ENCODE data around the gene DNAJB14.
"Not testable (repeated sequence)": the region's sequence is repeated elsewhere in the genome, so short reads cannot be mapped to it uniquely, and the experiment has no call there.

The DNAJB14 gene

GRCh38 chr4:99958207-99958606, 11.8 kb upstream of the DNAJB14 start:
- in situ Hi-C loops (cut with MboI; ENCODE audit: low sequenced_read_pairs); H3K4me1 ChIP-seq; DNase-seq (ENCODE audit: low spot score in 2 of 2); H3K27me3 ChIP-seq (ENCODE audit: low read depth); H3K36me3 ChIP-seq (replicated peaks); H3K4me3 ChIP-seq; H3K9me3 ChIP-seq: not testable (repeated sequence)

- H3K4me1 ChIP-seq, result peaks cover 16% of the 10 kb centered on the region
- DNase-seq (ENCODE audit: low spot score in 2 of 2), result peak in 1 of 2 experiments; percentile 27
- peaks cover 24% of the 10 kb centered on the region for H3K36me3 ChIP-seq (replicated peaks)
- no peaks in the 10 kb centered on the region for H3K27me3 ChIP-seq (ENCODE audit: low read depth)
- in situ Hi-C loops (cut with MboI; ENCODE audit: low sequenced_read_pairs), result no loop called here
- no peaks in the 10 kb centered on the region for H3K9me3 ChIP-seq
- peak overlapping the region; percentile 75 for H3K4me3 ChIP-seq
Observed at GRCh38 chr4:99950913-99951254, 4.5 kb upstream of the DNAJB14 start.

GRCh38 chr4:99949999-99950912, 3.8 kb upstream of the DNAJB14 start, which contains the start of gene H2AZ1:
Gene H2AZ1 (minus strand): TSS chr4:99950275. CDS start chr4:99950170, 105 bp downstream.
- H3K27me3 ChIP-seq (ENCODE audit: low read depth), result no peaks in the 10 kb centered on the region
- no peaks in the 10 kb centered on the region for H3K9me3 ChIP-seq
- DNase-seq (ENCODE audit: low spot score in 2 of 2), result peak; percentile 94 to 99
- in situ Hi-C loops (cut with MboI; ENCODE audit: low sequenced_read_pairs), result no loop called here
- peak within 1 kb of the TSS; percentile 75 for H3K4me3 ChIP-seq
- peaks cover 18% of the 10 kb centered on the region for H3K4me1 ChIP-seq
- peaks cover 27% of the 10 kb centered on the region for H3K36me3 ChIP-seq (replicated peaks)

GRCh38 chr4:99949034-99949998, 2.9 kb upstream of the DNAJB14 start:
- in situ Hi-C loops (cut with MboI; ENCODE audit: low sequenced_read_pairs), result no loop called here
- peaks cover 31% of the 10 kb centered on the region for H3K36me3 ChIP-seq (replicated peaks)
- peak overlapping the region; percentile 75 for H3K4me3 ChIP-seq
- H3K27me3 ChIP-seq (ENCODE audit: low read depth), result no peaks in the 10 kb centered on the region
- H3K4me1 ChIP-seq, result peaks cover 24% of the 10 kb centered on the region
- no peaks in the 10 kb centered on the region for H3K9me3 ChIP-seq
- peak; percentile 97 for DNase-seq (ENCODE audit: low spot score in 2 of 2)

- H3K4me3 ChIP-seq, result peak overlapping the region; percentile 75; the same call in 1 of the 2 replicates
Observed at GRCh38 chr4:99947608-99948007, 1.2 kb upstream of the DNAJB14 start.

GRCh38 chr4:99947190-99947578, 766 bp upstream of the DNAJB14 start:
- DNase-seq (ENCODE audit: low spot score in 2 of 2), result no peak
- Histone ChIP-seq H3K4me3 (peak overlapping the region; percentile 75), H3K36me3 (replicated peaks) (peaks cover 31% of the 10 kb centered on the region), H3K27me3 (ENCODE audit: low read depth) (no peaks in the 10 kb centered on the region), H3K9me3 (0 out of 2 replicates have a peak, but pooled peaks cover 4% of the 10 kb centered on the region), H3K4me1 (peaks cover 35% of the 10 kb centered on the region)
- in situ Hi-C loops (cut with MboI; ENCODE audit: low sequenced_read_pairs), result no loop called here

More at GRCh38 chr4:99947608-99948007, 1.2 kb upstream of the DNAJB14 start:
- no peak for DNase-seq (ENCODE audit: low spot score in 2 of 2)
- in situ Hi-C loops (cut with MboI; ENCODE audit: low sequenced_read_pairs), result no loop called here
- 0 out of 2 replicates have a peak, but pooled peaks cover 4% of the 10 kb centered on the region for H3K9me3 ChIP-seq
- H3K4me1 ChIP-seq, result peaks cover 35% of the 10 kb centered on the region
- H3K36me3 ChIP-seq (replicated peaks), result peaks cover 31% of the 10 kb centered on the region
- H3K27me3 ChIP-seq (ENCODE audit: low read depth), result no peaks in the 10 kb centered on the region

- Histone ChIP-seq H3K4me3 (peak overlapping the region; percentile 75), H3K4me1 (peaks cover 35% of the 10 kb centered on the region), H3K9me3 (0 out of 2 replicates have a peak, but pooled peaks cover 4% of the 10 kb centered on the region), H3K36me3 (replicated peaks) (peaks cover 31% of the 10 kb centered on the region), H3K27me3 (ENCODE audit: low read depth) (no peaks in the 10 kb centered on the region)
- in situ Hi-C loops (cut with MboI; ENCODE audit: low sequenced_read_pairs), result no loop called here
- peak; percentile 14 to 48 for DNase-seq (ENCODE audit: low spot score in 2 of 2)
Observed at GRCh38 chr4:99945718-99946355, 581 bp downstream of the DNAJB14 start.

- H3K27me3 ChIP-seq (ENCODE audit: low read depth), result no peaks in the 10 kb centered on the region
- 0 out of 2 replicates have a peak, but pooled peaks cover 4% of the 10 kb centered on the region for H3K9me3 ChIP-seq
- no peak overlapping the region for H3K4me3 ChIP-seq
- H3K36me3 ChIP-seq (replicated peaks), result peaks cover 27% of the 10 kb centered on the region
- no peak for DNase-seq (ENCODE audit: low spot score in 2 of 2)
- peaks cover 35% of the 10 kb centered on the region for H3K4me1 ChIP-seq
- in situ Hi-C loops (cut with MboI; ENCODE audit: low sequenced_read_pairs), result no loop called here
Observed at GRCh38 chr4:99943904-99944437, 2.4 kb downstream of the DNAJB14 start.

GRCh38 chr4:99938243-99938753, 8.1 kb downstream of the DNAJB14 start:
- DNase-seq (ENCODE audit: low spot score in 2 of 2), result no peak
- Histone ChIP-seq H3K36me3 (replicated peaks) (peaks cover 4% of the 10 kb centered on the region; the same call in 1 of the 2 replicates), H3K4me3 (no peak overlapping the region), H3K27me3 (ENCODE audit: low read depth) (no peaks in the 10 kb centered on the region), H3K4me1 (peaks cover 4% of the 10 kb centered on the region), H3K9me3 (peaks cover 12% of the 10 kb centered on the region)
- in situ Hi-C loops (cut with MboI; ENCODE audit: low sequenced_read_pairs), result no loop called here

GRCh38 chr4:99934891-99935290, 11.5 kb downstream of the DNAJB14 start:
- Histone ChIP-seq H3K36me3 (replicated peaks) (peaks cover 4% of the 10 kb centered on the region; the same call in 1 of the 2 replicates), H3K4me1 (no peaks in the 10 kb centered on the region), H3K27me3 (ENCODE audit: low read depth) (no peaks in the 10 kb centered on the region), H3K9me3 (peaks cover 9% of the 10 kb centered on the region), H3K4me3 (no peak overlapping the region)
- DNase-seq (ENCODE audit: low spot score in 2 of 2), result no peak
- in situ Hi-C loops (cut with MboI; ENCODE audit: low sequenced_read_pairs), result no loop called here

- peaks cover 3% of the 10 kb centered on the region; the same call in 1 of the 2 replicates for H3K36me3 ChIP-seq (replicated peaks)
- H3K4me1 ChIP-seq, result no peaks in the 10 kb centered on the region
- DNase-seq (ENCODE audit: low spot score in 2 of 2), result no peak
- in situ Hi-C loops (cut with MboI; ENCODE audit: low sequenced_read_pairs), result no loop called here
- H3K9me3 ChIP-seq, result no peaks in the 10 kb centered on the region
- no peaks in the 10 kb centered on the region for H3K27me3 ChIP-seq (ENCODE audit: low read depth)
- no peak overlapping the region for H3K4me3 ChIP-seq
Observed at GRCh38 chr4:99927566-99927965, 18.9 kb downstream of the DNAJB14 start.

GRCh38 chr4:99921174-99921573, 25.2 kb downstream of the DNAJB14 start:
- H3K36me3 ChIP-seq (replicated peaks), result peaks cover 19% of the 10 kb centered on the region
- no peak overlapping the region for H3K4me3 ChIP-seq
- no peaks in the 10 kb centered on the region for H3K4me1 ChIP-seq
- in situ Hi-C loops (cut with MboI; ENCODE audit: low sequenced_read_pairs), result no loop called here
- no peaks in the 10 kb centered on the region for H3K27me3 ChIP-seq (ENCODE audit: low read depth)
- DNase-seq (ENCODE audit: low spot score in 2 of 2), result no peak
- no peaks in the 10 kb centered on the region for H3K9me3 ChIP-seq

GRCh38 chr4:99918656-99919055, 27.8 kb downstream of the DNAJB14 start:
- no peaks in the 10 kb centered on the region for H3K27me3 ChIP-seq (ENCODE audit: low read depth)
- no peaks in the 10 kb centered on the region for H3K4me1 ChIP-seq
- peaks cover 19% of the 10 kb centered on the region for H3K36me3 ChIP-seq (replicated peaks)
- no peak overlapping the region for H3K4me3 ChIP-seq
- no peaks in the 10 kb centered on the region for H3K9me3 ChIP-seq
- in situ Hi-C loops (cut with MboI; ENCODE audit: low sequenced_read_pairs), result no loop called here
- no peak for DNase-seq (ENCODE audit: low spot score in 2 of 2)

Measured in HAP-1 (cell line).